Stimulated activated CD4-positive, alpha-beta T cell treated with anti-CD3 and anti-CD28 coated beads, Interleukin-1b, Interleukin-23, amount 100 ng/mL, for 1 hour (primary cell): ENCODE data around the gene CTU2.

Experiments
- DNase-seq, 2 donors: peaks; one replicate each; pipeline ENCODE4 v3.0.0-alpha.2; 2020; ENCODE audit warnings: low read depth in 2 of 2

CTU2 gene

GRCh38 chr16:88714420-88715302, 8.4 kb downstream of the CTU2 start:
- no peak for DNase-seq

- DNase-seq, result no peak
These were observed 9.2 kb downstream of the CTU2 start for GRCh38 chr16:88715312-88716190.

GRCh38 chr16:88716201-88716600, 9.9 kb downstream of the CTU2 start:
- DNase-seq, result no peak

- no peak for DNase-seq
These were observed 10.3 kb downstream of the CTU2 start for GRCh38 chr16:88716601-88717001.

DNA sequence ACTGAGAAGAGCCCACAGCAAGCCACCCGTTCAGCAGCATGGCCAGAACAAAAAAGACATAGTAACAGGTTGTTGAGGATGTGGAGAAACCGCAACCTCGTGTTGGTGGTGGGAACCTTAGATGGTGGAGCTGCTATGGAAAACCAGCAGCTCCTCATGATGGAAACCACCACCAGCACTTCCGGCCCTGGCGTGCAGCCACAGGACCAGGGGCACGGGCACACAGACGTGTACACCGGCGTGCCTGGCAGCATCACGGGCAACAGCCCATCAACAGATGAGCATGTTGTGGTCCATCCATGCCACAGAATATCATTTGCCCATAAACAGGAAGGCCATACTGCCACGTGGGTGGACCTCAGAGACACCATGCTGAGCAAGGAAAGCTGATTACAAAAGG, 11.9 kb downstream of the CTU2 start:
- no peak for DNase-seq

GRCh38 chr16:88719267-88719932, 13.1 kb downstream of the CTU2 start:
- no peak for DNase-seq

GRCh38 chr16:88719933-88720296, 13.6 kb downstream of the CTU2 start:
- DNase-seq, result no peak

- DNase-seq, result no peak
These were observed 14.2 kb downstream of the CTU2 start for GRCh38 chr16:88720396-88720970.

GRCh38 chr16:88721236-88721635, 14.9 kb downstream of the CTU2 start:
- no peak for DNase-seq

GRCh38 chr16:88721815-88722755, 15.8 kb downstream of the CTU2 start:
- no peak for DNase-seq

- no peak for DNase-seq
These were observed 16.6 kb downstream of the CTU2 start for GRCh38 chr16:88722784-88723506.

DNA sequence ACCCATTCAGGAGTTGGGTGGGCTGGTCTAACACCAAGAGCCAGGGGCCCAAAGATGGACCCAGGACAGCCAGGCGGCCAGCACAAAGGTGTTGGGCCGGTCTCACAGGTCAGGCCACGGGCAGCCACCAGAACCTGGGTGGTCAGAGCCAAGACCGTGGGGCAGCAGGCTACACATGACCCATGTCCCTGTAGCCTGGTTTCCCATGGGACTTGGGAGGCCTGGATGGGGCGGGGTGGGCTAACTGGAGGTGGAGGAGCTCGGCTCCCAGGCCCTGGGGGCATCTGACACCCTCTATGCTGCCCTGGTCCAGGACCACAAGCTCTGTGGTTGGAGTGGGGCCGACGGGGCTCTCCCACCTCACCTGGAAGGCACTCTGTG, 17.2 kb downstream of the CTU2 start:
- DNase-seq, result no peak

- no peak for DNase-seq
These were observed 17.6 kb downstream of the CTU2 start for GRCh38 chr16:88723911-88724310.

GRCh38 chr16:88724855-88725555, 18.7 kb downstream of the CTU2 start:
- DNase-seq, result no peak

GRCh38 chr16:88725609-88726407, 19.5 kb downstream of the CTU2 start:
- DNase-seq, result no peak

DNA sequence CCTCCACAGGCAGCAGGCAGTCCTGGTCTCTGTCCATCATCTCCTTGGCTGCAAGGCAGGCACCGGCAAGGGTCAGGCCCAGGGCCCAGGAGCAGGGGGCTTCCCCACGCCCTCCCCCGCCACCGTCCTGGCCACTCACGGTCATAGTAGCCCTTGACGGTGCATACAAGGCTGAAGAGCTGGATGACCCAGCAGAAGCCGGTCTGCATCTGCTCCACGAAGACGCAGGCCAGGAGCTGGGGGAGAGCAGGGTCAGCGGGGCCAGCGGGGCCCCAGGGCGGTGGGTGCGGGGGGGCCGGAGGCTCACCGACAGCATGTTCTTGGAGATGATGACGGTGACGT, 20.1 kb downstream of the CTU2 start:
- no peak for DNase-seq

DNA sequence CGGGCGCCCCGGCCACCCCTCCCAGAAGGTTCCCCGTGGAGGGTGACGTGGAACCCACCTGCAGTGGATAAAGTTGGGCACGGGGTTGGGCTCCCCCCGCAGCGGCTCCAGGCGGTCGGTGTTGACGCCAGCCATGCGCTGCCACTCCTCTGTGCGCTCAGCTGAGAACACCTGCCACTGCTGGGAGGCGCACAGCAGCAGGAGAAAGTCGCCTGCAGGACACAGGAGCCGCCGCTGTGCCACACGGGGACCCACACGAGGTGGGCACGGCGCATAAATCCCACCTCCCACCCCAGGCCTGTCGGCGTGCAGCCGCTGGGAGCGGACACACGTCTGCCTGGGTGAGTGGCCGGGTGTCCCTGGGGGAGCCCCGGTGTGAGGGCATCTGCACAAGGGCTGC, 20.7 kb downstream of the CTU2 start:
- no peak for DNase-seq

- DNase-seq, result no peak
These were observed 21.6 kb downstream of the CTU2 start for GRCh38 chr16:88727871-88728270.
